Left kidney (tissue), 8 donors: ENCODE measurements around the gene TJP3. TPM values are rescaled to one million over a fixed set of nuclear protein-coding genes. Genes with fewer than 3 reads are reported as not detected.
"Not testable (repeated sequence)": the region's sequence is repeated elsewhere in the genome, so short reads cannot be mapped to it uniquely, and the experiment has no call there.

ENCODE experiments used
- DNase-seq: peaks from one replicate; pipeline ENCODE4 v3.0.0-alpha.2; 2013
- long read RNA-seq, 8 donors: transcript quantifications; one replicate each; lab custom pipeline, GENCODE V29; 2026
- polyA plus RNA-seq: library from polyadenylated mRNA; unstranded; fragments of 120-200 nt; gene quantifications from one replicate; pipeline ENCODE4 v1.2.1, GENCODE V29; 2013; ENCODE audit not compliant: insufficient read length

Gene TJP3
- 7.5 TPM for polyA plus RNA-seq
- long read RNA-seq, donor 1, partial matches to known transcripts: 0 of 1 reads
- long read RNA-seq, donor 1, other reads (novel, unspliced or antisense): 0 of 1 reads
- long read RNA-seq, donor 2, partial matches to known transcripts: 5 of 7 reads
- long read RNA-seq, donor 2, other reads (novel, unspliced or antisense): 0 of 7 reads
- long read RNA-seq, donor 3: 0 reads
- long read RNA-seq, donor 4, partial matches to known transcripts: 0 of 1 reads
- long read RNA-seq, donor 4, other reads (novel, unspliced or antisense): 0 of 1 reads
- long read RNA-seq, donor 5: 0 reads
- long read RNA-seq, donor 6, partial matches to known transcripts: 6 of 8 reads
- long read RNA-seq, donor 6, other reads (novel, unspliced or antisense): 0 of 8 reads
- long read RNA-seq, donor 7, partial matches to known transcripts: 14 of 22 reads
- long read RNA-seq, donor 7, other reads (novel, unspliced or antisense): 7 of 22 reads
- long read RNA-seq, donor 8: 0 reads

GRCh38 chr19:3708207-3708931 is at the start of gene TJP3:
Gene TJP3 (plus strand): TSS chr19:3708384. CDS start chr19:3728433, 20,049 bp downstream.
- DNase-seq: no peak

GRCh38 chr19:3658870-3659745 is 49.1 kb upstream of the TJP3 start:
- DNase-seq: no peak

GRCh38 chr19:3659746-3660112 is 48.5 kb upstream of the TJP3 start:
- no peak for DNase-seq

GRCh38 chr19:3660493-3661219 is 47.5 kb upstream of the TJP3 start:
- no peak for DNase-seq

GRCh38 chr19:3661284-3662238 is 46.6 kb upstream of the TJP3 start:
- no peak for DNase-seq

GRCh38 chr19:3663838-3664237 is 44.3 kb upstream of the TJP3 start:
- no peak for DNase-seq

- no peak for DNase-seq
Observed at GRCh38 chr19:3664879-3665642, 43.1 kb upstream of the TJP3 start.

- DNase-seq: no peak
Observed at GRCh38 chr19:3665681-3666544, 42.3 kb upstream of the TJP3 start.

GRCh38 chr19:3666545-3666856 is 41.7 kb upstream of the TJP3 start:
- DNase-seq: not testable (repeated sequence)

- no peak for DNase-seq
Observed at GRCh38 chr19:3667037-3667638, 41.0 kb upstream of the TJP3 start.

- DNase-seq: no peak
Observed at GRCh38 chr19:3667766-3668165, 40.4 kb upstream of the TJP3 start.

- no peak for DNase-seq
Observed at GRCh38 chr19:3668331-3669081, 39.7 kb upstream of the TJP3 start.

- no peak for DNase-seq
Observed at GRCh38 chr19:3669082-3669946, 38.9 kb upstream of the TJP3 start.

GRCh38 chr19:3669947-3670795 is 38.0 kb upstream of the TJP3 start:
- no peak for DNase-seq
